GM23338 (cell line): Measurements from ENCODE around the gene HSPBAP1. TPM values are rescaled to one million over a fixed set of nuclear protein-coding genes. Genes with fewer than 3 reads are reported as not detected.

ENCODE experiments used
- ATAC-seq: fragments of 200-7000 bp; cut with Tn5 transposase; 3 replicates; pipeline ENCODE4 v1.9.1; 2020
- DNase-seq: peaks from one replicate; pipeline ENCODE4 v3.0.0-alpha.2; 2015; ENCODE audit warnings: low spot score
- H2AFZ ChIP-seq: fragments of 200-600 bp; sonication (generic); 2 replicates; pipeline ENCODE4 v1.8.0; 2016; ENCODE audit warnings: antibody characterized with exemption, mild to moderate bottlenecking, moderate library complexity
- H3F3A ChIP-seq: fragments of 200-600 bp; sonication (generic); replicated peaks from 2 replicates; pipeline ENCODE4 v1.8.0; 2017; ENCODE audit warnings: antibody characterized with exemption, mixed run types, low read depth
- H3K27ac ChIP-seq: fragments of 200-600 bp; sonication (generic); 2 replicates; pipeline ENCODE4 v1.6.1; 2016; ENCODE audit warnings: low read depth
- H3K27me3 ChIP-seq: fragments of 200-600 bp; sonication (generic); 2 replicates; pipeline ENCODE4 v1.8.0; 2016; ENCODE audit warnings: mild to moderate bottlenecking, mixed run types, moderate library complexity; ENCODE audit not compliant: insufficient read depth
- H3K36me3 ChIP-seq: fragments of 200-600 bp; sonication (generic); 2 replicates; pipeline ENCODE4 v1.8.0; 2016; ENCODE audit warnings: mild to moderate bottlenecking; ENCODE audit not compliant: insufficient read depth
- H3K4me1 ChIP-seq: fragments of 200-600 bp; sonication (generic); 2 replicates; pipeline ENCODE4 v1.8.0; 2016; ENCODE audit warnings: mild to moderate bottlenecking, moderate library complexity; ENCODE audit not compliant: insufficient read depth
- H3K4me2 ChIP-seq: fragments of 200-600 bp; sonication (generic); 2 replicates; pipeline ENCODE4 v1.7.1; 2017; ENCODE audit warnings: mixed run types
- H3K4me3 ChIP-seq: fragments of 200-600 bp; sonication (generic); 2 replicates; pipeline ENCODE4 v1.6.1; 2016; ENCODE audit warnings: mixed run types
- H3K79me2 ChIP-seq: fragments of 200-600 bp; sonication (generic); replicated peaks from 2 replicates; pipeline ENCODE4 v1.8.0; 2017; ENCODE audit warnings: mild to moderate bottlenecking; ENCODE audit not compliant: insufficient read depth
- H3K9me2 ChIP-seq: fragments of 200-600 bp; sonication (generic); 2 replicates; pipeline ENCODE4 v1.8.0; 2017; ENCODE audit not compliant: insufficient read depth
- H4K20me1 ChIP-seq: fragments of 200-600 bp; sonication (generic); replicated peaks from 2 replicates; pipeline ENCODE4 v1.8.0; 2017; ENCODE audit warnings: mild to moderate bottlenecking; ENCODE audit not compliant: insufficient read depth
- H3K27ac Mint-ChIP-seq: 2 replicates; pipeline ENCODE4 v1.8.0; 2020; ENCODE audit warnings: inconsistent platforms, mild to moderate bottlenecking, moderate library complexity, mixed read lengths
- H3K27me3 Mint-ChIP-seq: 3 replicates; pipeline ENCODE4 v1.8.0; 2022; ENCODE audit warnings: low read depth, mild to moderate bottlenecking, moderate library complexity, mixed read lengths, inconsistent platforms; ENCODE audit not compliant: insufficient read depth, poor library complexity
- H3K36me3 Mint-ChIP-seq: 3 replicates; pipeline ENCODE4 v1.8.0; 2021; ENCODE audit warnings: low read depth, mild to moderate bottlenecking, inconsistent platforms, moderate library complexity, mixed read lengths
- H3K4me1 Mint-ChIP-seq: 3 replicates; pipeline ENCODE4 v1.8.0; 2020; ENCODE audit warnings: mild to moderate bottlenecking, inconsistent platforms, mixed read lengths
- H3K4me3 Mint-ChIP-seq: 3 replicates; pipeline ENCODE4 v1.8.0; 2021; ENCODE audit warnings: moderate library complexity, mild to moderate bottlenecking, inconsistent platforms, mixed read lengths
- H3K9me3 Mint-ChIP-seq: 3 replicates; pipeline ENCODE4 v1.8.0; 2020; ENCODE audit warnings: moderate library complexity, mild to moderate bottlenecking, inconsistent platforms, mixed read lengths
- CTCF ChIP-seq, 2 experiments: fragments of 200-600 bp in 1 of 2; sonication (generic) in 1 of 2; conservative IDR thresholded peaks; 2 replicates each; pipeline versions ENCODE4 v1.5.1 to v1.6.1; 2016 to 2017; ENCODE audit warnings: antibody characterized with exemption in 2 of 2, low read depth in 2 of 2, mild to moderate bottlenecking in 2 of 2, moderate library complexity in 1 of 2
- ETS1 ChIP-seq: IDR thresholded peaks from 2 replicates; pipeline ENCODE4 v1.6.1; 2016; ENCODE audit warnings: antibody characterized with exemption
- EZH2 ChIP-seq: fragments of 200-600 bp; sonication (generic); IDR thresholded peaks from one replicate; pipeline ENCODE4 v1.8.0; 2017; ENCODE audit warnings: antibody characterized with exemption, mild to moderate bottlenecking, low read depth; ENCODE audit not compliant: unreplicated experiment
- EZH2phosphoT487 ChIP-seq: fragments of 200-600 bp; sonication (generic); IDR thresholded peaks from one replicate; pipeline ENCODE4 v1.8.1; 2018; ENCODE audit warnings: antibody characterized with exemption; ENCODE audit not compliant: unreplicated experiment
- JUNB ChIP-seq: IDR thresholded peaks from one replicate; pipeline ENCODE4 v1.6.1; 2016; ENCODE audit warnings: antibody characterized with exemption; ENCODE audit not compliant: unreplicated experiment
- NANOG ChIP-seq: IDR thresholded peaks from 2 replicates; pipeline ENCODE4 v1.6.1; 2016; ENCODE audit warnings: antibody characterized with exemption, borderline replicate concordance
- POLR2AphosphoS5 ChIP-seq: IDR thresholded peaks from 2 replicates; pipeline ENCODE4 v1.6.1; 2016; ENCODE audit warnings: antibody characterized with exemption, low read depth
- REST ChIP-seq: IDR thresholded peaks from one replicate; pipeline ENCODE4 v1.6.1; 2018; ENCODE audit warnings: antibody characterized with exemption; ENCODE audit not compliant: unreplicated experiment
- STAT1 ChIP-seq: IDR thresholded peaks from one replicate; pipeline ENCODE4 v1.6.1; 2016; ENCODE audit warnings: antibody characterized with exemption; ENCODE audit not compliant: unreplicated experiment
- ZNF114 ChIP-seq: fragments of 250-450 bp; sonication (Bioruptor Pico); IDR thresholded peaks from 2 replicates; pipeline ENCODE4 v1.5.0; 2020; ENCODE audit warnings: mild to moderate bottlenecking, moderate library complexity
- ZNF331 ChIP-seq: fragments of 250-450 bp; sonication (Bioruptor Pico); IDR thresholded peaks from 2 replicates; pipeline ENCODE4 v1.5.0; 2020; ENCODE audit warnings: low read depth, mild to moderate bottlenecking, moderate library complexity
- ZNF462 ChIP-seq: fragments of 250-450 bp; sonication (Bioruptor Pico); IDR thresholded peaks from 2 replicates; pipeline ENCODE4 v1.5.0; 2020; ENCODE audit warnings: mild to moderate bottlenecking, moderate library complexity
- polyA plus RNA-seq: library from polyadenylated mRNA; unstranded; fragments of >200 nt; fragmentation: Nextera tagmentation; extraction: Ambion mirVana; gene quantifications from 2 replicates; pipeline ENCODE4 v1.2.1, GENCODE V29; 2016
- total RNA-seq: library from RNA; depleted of rRNA; stranded (reverse); fragments of >200 nt; shearing (Covaris generic); gene quantifications from 2 replicates; pipeline ENCODE4 v1.2.3, GENCODE V29; 2014

HSPBAP1 gene
- total and polyA plus RNA-seq, 2 experiments from 2014 or later = 8.0 to 11.7 TPM

GRCh38 chr3:122799322-122799721 is 5.7 kb upstream of the HSPBAP1 start (continued):
- no peak for TF ChIP-seq ZNF462 (CRISPR knock-in tag)
- no peak for TF ChIP-seq ETS1
- no peak for TF ChIP-seq EZH2phosphoT487

- Histone ChIP-seq H3K27ac (no peak overlapping the region), H3K9me2 (no peaks in the 10 kb centered on the region), H3K36me3 (no peaks in the 10 kb centered on the region), H3K27me3 (peaks cover 17% of the 10 kb centered on the region), H3K79me2 (peaks cover 6% of the 10 kb centered on the region; the same call in 1 of the 2 replicates), H3K4me1 (peaks cover 15% of the 10 kb centered on the region), H4K20me1 (peaks cover 12% of the 10 kb centered on the region; the same call in 1 of the 2 replicates), H3K4me2 (no peak overlapping the region), H3F3A (no peaks in the 10 kb centered on the region; the same call in 1 of the 2 replicates), H3K4me3 (no peak overlapping the region), H2AFZ (no peak overlapping the region)
- no peaks in the 10 kb centered on the region for H3K36me3 Mint-ChIP-seq
- H3K4me1 Mint-ChIP-seq = peaks cover 17% of the 10 kb centered on the region; the same call in 2 of the 3 replicates
- no peak overlapping the region for H3K4me3 Mint-ChIP-seq
- peaks cover 1% of the 10 kb centered on the region for H3K27me3 Mint-ChIP-seq
- no peak overlapping the region for H3K27ac Mint-ChIP-seq
- DNase-seq (no peak), ATAC-seq (no peak)
- H3K9me3 Mint-ChIP-seq = no peaks in the 10 kb centered on the region
- no peak for TF ChIP-seq ZNF114 (CRISPR knock-in tag)
- no peak for TF ChIP-seq ETS1
- TF ChIP-seq EZH2 = no peak
- no peak for TF ChIP-seq ZNF331 (CRISPR knock-in tag)
- TF ChIP-seq JUNB = no peak
- TF ChIP-seq CTCF (conservative IDR thresholded peaks at IDR 0.05; ENCODE audit: low read depth in 2 of 2) = no peak
- TF ChIP-seq EZH2phosphoT487 = no peak
- no peak for TF ChIP-seq NANOG
- TF ChIP-seq REST = no peak
- TF ChIP-seq STAT1 = no peak
- TF ChIP-seq POLR2AphosphoS5 = no peak
Observed at GRCh38 chr3:122797291-122797690, 3.7 kb upstream of the HSPBAP1 start.
